Measurements from ENCODE around the gene RTP2.
A peak's percentile ranks its signal among the peaks of the same experiment; 100 is the strongest.

Gene RTP2

DNA sequence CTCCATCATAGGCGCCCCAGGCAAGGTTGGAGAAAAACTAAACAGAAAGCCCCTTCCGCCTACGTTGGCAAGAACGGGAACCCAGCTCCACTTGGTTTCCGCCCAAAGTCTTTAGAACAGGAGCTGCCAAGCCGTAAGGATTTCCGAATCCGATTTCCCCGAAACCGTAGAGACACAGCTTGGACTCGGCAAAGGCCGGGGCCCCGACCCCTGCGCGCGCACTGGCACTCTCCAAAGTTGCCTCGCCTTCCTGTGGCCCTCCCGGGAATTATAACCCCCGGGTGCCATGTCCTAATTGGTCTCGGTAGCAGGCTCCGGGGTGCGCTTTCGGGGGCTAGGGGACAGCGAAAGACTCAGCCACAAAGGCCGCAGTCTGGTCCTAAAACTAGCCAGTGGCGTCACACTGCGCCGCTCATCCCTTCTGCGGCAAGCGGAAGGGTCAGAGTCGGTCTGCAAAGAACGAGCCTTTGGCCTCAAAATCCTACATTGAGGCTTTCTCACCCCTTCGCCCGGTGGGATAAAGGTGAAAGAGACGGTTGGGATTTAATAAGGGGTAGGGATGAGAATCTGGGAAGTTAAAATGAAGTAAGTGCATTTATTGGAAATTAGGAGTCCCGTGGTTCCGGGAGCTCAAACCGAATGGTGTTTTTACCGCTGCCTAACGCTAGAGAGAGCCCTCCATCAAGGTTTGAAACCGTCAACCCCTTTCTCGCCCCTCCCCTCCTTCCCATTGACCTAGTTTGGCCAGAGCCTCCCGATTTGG is 36.2 kb upstream of the RTP2 start:
- DNase-seq (ENCODE audit: low read depth): no peak

DNA sequence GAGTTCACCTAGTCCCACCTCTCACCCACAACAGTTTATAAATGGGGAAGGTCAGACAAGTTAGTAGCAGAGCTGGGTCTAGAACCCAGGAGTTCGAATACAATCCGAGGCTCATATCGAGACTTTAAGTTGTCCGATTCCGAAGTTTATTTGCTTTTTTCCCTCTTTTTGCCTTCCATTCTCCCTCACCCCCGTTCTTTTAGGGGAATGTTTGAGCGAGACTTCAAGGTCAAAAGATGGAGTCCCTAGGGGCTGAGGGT is 35.6 kb upstream of the RTP2 start:
- DNase-seq (ENCODE audit: low read depth): no peak

DNA sequence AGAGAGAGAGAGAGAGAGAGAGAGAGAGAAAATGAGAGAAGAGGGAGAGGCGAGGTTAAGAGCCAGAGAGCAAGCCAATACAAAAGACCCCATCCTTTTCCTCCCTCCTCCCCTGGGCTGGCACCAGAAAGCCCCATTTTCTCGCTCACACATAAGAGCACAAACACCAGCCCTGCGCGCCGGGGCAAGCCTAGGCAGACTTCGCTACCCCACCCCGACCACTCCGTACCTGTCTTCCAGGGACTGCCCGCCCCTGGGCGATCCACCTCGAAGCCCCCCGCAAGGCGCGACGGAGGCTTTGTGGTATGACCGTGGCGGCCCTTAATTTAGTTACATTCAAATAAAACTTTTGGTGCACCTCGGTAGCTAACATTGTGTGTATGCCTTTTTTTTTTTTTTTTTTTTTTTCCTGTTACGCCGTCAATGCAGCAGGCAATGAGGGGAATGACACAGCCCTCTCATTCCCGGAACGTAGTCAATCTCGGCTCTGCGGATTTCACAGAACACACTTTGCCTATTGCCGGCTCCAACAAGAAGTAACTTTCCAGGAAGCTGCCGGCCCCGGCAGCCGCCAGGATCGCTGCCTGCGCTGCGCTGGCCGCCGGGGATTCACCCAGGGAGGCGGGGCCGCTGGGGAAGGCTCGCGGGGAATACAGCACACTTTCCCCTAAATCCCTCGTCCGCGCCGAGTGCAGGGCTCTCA is 35.2 kb upstream of the RTP2 start:
- no peak for DNase-seq (ENCODE audit: low read depth)

DNA sequence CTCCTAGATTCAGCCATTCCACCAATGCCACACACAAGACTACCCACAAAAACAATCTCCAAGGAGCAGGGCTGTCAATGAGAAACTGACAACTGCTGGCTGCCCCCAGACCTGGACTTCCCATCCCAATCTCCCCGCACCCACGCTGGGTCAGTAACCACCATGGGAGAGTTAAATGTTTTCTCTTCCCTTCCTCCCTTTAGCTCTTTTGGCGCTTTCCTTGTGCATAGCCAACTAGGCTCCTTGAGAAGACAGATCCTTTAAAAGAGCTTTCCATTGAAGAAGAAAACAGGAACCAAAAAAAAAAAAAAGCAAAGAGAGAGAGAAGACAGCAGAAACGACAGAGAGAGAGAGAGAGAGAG is 34.6 kb upstream of the RTP2 start:
- no peak for DNase-seq (ENCODE audit: low read depth)

DNA sequence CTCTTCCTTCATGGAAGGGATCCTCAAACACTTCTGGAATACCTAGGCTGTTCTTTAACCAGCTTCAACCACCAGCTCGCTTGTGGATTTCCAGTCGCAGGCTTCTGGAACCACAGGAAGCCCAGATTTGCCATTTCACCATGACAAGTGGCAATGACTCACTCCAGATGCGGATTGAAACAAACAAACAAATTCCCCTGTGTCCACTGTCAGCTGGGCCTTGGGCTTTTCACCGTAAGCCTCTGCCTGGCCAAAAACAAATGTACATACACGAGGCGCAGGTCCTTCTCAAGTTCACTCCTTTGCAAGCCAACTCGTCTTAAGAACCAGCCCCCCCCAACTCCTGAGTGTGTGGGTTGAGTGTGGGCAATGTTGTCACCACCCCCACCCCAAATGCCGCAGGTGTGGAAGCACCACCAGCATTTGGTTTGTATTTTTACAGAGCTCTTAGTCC is 34.1 kb upstream of the RTP2 start:
- DNase-seq (ENCODE audit: low read depth): no peak

DNA sequence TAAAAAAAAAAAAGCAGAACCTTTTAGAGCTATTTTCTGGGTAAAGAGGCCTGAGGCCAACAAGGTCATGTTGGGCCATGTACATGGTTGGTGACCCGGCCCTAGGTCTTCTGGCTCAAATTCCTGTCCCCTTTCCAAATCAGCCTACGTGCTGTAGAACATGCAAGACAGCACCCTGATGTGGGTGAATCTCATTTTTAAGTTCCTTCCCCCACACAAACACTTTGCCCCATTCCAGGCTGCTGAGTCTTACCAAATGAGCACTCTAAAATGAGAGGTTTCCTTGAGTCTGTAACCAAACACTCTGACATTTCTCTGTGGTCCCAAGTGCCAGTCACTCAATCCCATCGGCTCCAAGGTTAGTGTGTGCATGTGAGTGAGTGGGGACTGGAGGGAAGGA is 33.5 kb upstream of the RTP2 start:
- no peak for DNase-seq (ENCODE audit: low read depth)

DNA sequence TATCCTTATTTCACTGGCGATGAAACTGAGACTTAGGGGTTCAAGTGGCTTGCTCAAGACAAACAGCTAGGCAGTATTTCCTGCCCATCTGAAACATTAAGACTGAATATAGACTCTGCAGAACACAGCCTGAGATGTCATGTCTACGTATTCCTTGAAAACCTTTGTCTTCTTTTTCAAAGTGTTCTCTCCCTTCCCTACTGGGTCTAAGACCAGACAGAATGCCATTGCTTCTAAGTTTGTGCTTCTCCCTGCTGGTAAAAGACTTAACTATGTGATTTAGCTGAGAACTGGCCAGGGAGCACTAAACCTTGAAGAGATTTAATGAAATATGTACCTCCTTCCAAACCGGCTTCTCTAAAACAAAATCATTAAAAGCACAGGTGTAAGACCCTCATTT is 33.0 kb upstream of the RTP2 start:
- no peak for DNase-seq (ENCODE audit: low read depth)

DNA sequence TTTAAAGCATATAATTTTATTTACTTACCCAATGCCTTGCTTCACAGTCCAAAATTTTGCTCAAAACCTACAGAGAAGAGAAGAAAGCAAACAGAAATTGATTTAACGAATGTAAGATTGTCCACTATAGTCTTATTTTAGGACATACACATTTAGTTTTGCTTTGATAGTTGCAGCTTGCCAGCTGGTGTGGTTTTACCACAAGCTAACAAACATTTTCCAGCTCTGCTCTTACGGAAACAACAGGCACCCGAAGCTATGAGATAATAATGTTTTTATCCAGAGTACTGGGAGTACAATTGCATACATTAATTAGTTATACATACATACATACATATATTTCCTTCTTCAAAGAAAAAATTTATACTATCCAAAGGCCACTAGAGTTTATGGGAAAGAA is 32.5 kb upstream of the RTP2 start:
- no peak for DNase-seq (ENCODE audit: low read depth)

DNA sequence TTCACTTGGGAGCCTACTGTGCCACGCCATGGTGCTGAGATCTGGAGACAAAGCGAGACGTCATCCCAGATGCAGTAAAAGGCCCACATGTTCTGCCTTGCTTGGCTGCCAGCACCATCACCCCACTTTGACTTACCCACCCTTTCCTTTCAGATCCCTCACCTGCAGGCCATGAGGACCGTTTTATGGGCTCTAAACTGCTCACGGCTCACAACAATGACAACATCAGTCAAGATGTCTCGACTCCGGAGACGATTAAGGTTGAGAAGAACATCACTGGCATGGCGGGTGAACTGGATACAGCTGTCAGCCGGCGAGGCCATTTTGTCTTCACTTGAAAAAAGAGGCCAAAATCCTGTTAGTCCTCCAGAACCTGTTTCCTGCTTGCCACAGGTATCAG is 31.0 kb upstream of the RTP2 start:
- no peak for DNase-seq (ENCODE audit: low read depth)

DNA sequence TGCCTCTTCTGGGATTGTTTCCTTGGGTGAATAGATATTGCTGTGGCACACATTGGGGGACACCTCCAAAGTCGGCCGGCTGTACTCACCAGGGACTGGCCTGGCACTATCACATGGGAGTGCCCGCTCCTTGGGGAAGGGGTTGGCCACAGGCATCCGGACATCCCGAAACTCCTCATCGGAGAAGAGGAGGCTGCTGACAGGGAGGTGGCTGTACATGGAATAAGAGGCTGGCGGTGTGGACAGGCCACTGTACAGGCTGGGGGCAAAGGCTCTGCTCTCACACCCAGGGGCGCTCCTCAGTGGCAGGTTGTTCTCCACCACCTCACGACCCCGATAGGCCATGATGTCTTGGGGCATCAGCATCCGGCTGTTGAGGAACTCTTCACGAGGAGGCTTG is 27.2 kb upstream of the RTP2 start:
- no peak for DNase-seq (ENCODE audit: low read depth)

DNA sequence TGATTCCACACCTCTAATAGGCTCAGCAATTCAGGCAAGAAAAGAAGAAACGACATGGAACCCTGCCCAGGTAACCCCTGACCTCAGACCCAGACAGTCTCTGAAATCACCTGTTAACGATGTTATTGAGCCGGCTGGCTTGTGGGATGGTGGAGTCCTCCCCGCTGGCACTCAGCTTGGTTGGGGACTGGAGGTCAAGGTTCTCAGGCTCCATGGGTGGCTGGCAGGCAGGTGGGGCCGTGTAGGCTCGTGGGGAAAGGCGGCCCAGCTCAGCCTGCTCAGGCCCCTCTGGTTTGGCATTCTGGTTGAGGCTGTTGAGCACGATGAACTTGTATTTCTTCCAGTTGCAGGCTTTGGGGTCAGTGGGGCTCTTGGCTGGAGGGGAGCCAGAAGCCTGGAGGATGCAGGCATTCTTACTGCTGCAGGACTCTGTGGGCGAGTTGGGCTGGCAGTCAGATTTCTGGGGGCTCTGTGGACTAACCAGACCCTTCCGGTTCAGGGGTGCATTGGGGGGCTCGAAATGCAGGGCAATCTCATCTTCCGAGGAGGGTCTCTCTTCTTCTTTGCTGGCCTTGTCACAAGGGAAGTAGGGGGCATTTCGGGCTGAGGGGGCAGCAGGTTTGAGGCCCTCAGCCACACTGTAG is 26.7 kb upstream of the RTP2 start:
- no peak for DNase-seq (ENCODE audit: low read depth)

DNA sequence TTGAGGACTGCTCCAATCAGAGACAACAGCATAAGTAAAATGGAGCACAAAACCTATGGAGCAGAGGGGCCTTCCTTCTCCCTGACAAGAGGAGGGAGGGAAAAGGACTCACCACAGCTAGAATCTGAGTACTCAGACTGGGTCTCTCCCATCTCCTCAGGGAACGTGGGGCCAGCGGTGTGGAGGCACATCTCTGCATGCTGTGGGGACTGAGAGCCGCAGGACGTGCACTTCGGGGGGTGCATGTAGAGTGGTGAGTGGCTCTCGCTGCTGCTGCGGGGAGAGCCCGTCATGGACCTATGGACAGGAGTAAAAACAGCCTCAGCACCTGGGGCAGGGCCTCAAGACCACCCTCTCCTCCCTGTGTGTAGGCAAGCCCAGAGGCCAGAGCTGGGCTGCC is 25.9 kb upstream of the RTP2 start:
- DNase-seq (ENCODE audit: low read depth): no peak

DNA sequence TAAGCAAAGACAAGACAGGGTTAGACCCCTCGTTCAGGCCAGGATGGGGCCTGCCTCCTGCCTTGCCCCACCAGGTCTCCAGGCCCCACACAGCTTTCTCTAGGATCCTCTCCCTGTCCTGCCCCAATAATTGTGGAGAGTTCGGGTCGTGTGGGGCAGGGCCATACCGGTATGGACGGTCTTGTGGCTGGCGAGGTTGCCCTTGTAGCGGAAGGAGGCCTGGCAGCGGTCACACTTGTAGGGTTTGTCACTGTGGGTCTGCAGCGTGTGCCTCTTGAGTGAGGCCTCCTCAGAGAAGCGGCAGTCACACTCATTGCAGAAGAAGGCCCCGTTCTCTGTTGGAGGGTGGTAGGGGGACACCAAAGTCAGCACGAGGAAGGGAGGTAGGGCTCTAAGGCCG is 24.2 kb upstream of the RTP2 start:
- DNase-seq (ENCODE audit: low read depth): no peak

DNA sequence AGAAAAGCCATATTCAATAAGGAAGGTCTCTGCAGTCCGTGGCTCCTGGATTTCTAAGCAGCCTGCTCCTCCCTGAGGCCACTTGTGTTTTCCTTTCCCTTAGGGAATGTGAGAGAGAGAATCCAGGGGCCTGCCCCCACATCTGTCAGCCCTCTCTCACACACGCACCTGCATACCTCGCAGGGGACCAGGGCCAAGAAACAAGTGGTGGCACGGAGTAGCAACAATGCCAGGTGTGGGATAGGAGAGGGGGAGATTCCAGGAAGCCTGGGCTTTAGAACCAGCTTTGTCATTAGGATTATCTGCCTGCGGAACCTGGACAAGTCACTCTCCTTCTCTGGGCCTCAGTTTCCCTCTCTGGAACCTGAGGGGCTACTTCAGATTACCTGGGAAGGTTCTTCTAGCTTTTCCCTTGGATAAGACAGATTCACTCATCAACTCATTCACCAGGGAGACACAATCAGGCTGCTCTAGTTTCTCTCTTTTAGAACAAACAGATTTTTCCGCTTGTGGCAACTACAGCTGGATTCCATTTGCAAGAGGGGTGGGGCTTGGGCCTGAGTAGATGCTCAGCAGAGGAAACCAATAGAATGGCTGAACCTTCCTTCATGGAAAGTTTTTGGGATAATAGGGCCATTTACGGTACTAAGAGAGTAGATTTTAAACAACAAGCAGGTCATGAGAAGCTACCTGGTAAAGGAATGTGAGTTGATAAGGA is 23.5 kb upstream of the RTP2 start:
- DNase-seq (ENCODE audit: low read depth): no peak

DNA sequence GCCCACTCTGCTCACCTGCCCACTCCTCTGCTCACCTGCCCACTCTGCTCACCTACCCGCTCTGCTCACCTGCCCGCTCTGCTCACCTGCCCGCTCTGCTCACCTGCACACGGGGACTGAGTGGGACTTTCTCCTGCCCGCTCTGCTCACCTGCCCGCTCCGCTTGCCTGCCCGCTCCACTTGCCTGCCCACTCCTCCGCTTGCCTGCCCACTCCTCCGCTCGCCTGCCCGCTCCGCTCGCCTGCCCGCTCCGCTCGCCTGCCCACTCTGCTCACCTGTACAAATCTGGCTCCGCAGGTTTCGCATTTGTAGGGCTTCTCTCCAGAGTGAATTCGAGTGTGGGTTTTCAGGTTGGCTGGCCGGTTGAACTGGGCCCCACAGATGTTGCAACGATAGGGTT is 22.9 kb upstream of the RTP2 start:
- no peak for DNase-seq (ENCODE audit: low read depth)

DNA sequence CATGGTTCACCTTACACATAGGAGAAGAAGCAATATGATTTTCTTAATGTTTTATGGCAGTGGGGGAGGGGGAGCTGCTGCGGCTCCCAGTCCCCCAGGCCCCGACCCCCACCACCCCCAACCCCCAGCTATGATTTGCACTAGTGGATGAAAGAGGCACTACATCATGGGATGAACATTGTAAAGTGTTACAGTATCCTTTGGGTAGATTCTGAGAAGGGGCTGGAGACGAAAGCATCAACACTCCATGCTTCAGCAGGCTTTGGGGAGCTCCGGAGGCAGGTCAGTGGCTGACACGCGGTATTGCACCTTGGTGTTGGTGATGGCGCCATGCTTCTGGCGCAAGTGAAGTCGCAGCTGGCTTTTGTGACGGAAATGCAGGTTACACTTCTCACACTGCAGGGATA is 19.9 kb upstream of the RTP2 start:
- no peak for DNase-seq (ENCODE audit: low read depth)

DNA sequence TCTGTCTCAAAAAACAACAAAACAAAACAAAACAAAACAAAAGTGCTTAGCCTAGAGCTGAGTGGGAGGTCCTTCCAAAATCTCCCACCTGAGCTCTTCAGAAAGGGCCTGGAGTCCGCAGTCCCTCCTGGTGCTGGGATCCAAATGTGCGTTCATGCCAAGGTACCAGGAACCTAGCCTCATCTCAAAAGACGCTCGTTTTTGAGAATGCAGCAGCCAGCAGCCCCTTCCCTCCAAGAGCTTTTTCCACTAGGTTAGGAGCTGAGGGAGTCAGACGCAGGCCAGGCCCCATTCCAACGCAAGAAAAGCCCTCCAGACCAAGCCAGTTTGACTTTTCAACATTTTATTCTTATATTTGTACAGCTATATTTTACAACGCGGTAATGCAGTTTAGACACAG is 18.7 kb upstream of the RTP2 start:
- no peak for DNase-seq (ENCODE audit: low read depth)

DNA sequence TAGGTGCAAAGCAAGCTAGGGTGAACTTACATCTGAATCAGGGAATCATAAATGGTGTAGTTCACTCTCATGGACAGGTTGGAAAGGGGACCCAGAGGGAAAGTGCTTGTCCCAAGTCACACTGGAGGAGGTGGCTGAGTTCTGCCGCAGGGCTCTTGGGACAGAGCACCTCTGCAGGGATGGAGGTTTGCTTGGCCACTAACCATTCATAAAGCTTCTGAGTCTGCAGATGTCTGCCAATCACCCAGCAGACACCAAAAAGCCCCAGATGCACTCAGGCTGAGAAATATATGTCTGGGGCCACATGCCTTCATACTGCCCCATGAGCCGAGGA is 17.9 kb upstream of the RTP2 start:
- no peak for DNase-seq (ENCODE audit: low read depth)

DNA sequence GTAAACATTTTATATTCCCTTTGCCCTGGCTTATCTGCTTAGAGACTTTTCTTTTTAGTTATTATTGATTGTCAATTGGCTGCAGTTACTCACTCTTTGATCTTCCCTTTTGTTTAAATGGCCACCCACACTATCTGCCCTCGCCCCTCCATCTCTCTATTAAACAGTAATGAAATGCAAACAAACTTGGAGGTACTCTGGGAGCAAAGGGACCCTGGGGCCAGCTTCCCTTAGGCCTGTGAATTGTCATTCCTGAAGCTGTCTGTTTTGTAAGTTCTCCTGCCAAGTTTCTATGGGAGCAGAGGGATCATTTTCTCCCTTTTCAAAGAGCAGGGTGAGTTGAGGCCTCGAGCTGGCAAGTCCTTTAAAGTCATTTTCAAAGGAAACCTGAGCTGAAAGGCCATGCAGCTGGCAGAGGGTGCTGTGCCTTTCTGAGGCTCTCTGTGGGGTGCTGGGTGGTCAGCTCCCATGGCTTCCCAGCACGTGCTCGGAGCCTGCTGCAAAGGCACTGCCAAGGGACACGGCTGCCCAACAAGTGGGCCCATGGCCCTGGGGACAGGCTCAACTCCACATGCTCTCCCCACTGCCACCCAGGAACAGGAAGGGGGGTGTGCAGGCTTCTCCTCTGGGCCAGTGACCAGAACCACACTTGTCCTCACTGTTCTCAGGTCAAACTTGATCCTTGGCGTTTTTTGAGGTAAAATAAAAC is 17.4 kb upstream of the RTP2 start:
- no peak for DNase-seq (ENCODE audit: low read depth)

DNA sequence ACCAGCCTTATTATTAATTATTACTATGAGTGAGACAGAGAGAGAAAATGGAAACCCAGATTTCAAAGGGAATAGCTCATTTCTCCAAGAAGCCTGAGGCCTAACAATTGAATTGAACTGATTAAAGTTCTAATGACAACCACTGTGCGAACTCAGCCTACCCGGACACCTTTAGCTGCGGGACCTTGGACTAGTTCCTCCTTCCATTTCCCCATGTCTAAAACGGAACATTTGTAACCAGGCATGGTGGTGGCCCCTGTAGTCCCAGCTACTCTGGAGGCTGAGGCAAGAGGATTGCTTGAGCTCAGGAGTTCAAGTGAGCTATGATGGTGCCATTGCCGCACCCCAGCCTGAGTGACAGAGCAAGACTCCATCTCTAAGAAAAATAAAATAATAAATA is 16.4 kb upstream of the RTP2 start:
- no peak for DNase-seq (ENCODE audit: low read depth)

DNA sequence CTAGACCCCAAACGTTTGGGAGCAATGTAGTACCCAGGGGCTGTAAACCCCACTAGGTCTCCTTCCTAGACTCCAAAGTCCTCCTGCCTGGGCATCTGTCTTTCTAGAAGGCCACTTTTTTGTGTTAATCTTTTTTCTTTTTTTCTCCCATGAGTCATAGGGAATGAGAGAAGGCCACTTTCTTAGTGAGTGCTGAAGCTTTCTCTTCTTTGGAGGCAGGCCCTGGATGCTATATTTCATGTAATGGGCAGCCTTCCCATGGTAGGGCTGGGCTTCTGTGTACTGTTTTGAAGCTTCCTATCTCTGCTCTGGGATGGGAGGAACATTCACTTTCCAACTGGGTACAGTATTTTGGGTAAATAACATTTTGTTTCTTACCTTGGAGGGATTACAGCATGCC is 15.2 kb upstream of the RTP2 start:
- DNase-seq (ENCODE audit: low read depth): no peak

DNA sequence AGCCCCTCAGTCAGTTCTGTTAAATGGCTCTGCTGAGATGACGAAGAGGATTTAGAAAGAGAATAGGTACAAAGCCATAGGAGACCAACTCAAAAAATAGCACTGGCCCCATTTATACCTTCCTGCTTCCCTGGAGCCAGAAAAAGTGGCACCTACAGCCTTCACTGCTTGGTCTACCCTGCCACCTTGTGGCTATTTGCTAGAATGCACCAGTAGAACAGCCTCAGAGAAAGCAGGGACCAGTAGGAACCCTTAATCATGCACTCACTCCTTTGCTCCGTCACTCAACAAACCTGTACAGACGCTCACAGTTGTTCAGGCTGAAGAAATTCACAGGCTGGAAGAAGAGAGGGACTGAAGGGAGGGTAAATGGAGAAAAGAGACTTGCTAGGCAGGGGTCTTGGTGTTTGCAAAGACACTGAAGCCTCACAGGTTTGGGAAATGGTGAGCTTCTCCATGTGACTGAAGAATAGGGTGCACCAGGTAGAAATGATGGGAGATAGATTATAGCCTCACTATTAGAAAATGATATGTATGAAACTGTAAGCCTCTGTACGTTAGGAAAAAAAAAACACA is 12.1 kb upstream of the RTP2 start:
- peak; percentile 37 for DNase-seq (ENCODE audit: low read depth)
